ENCODE data around the gene RHOG.

- no peak for TF ChIP-seq CTCF (IDR thresholded peaks at IDR 0.05; ENCODE audit: low read depth, low read length)
- no peak for TF ChIP-seq POLR2A (IDR thresholded peaks at IDR 0.05; ENCODE audit: extremely low read depth, insufficient read length)
- no peak for TF ChIP-seq MAX (IDR thresholded peaks at IDR 0.05; ENCODE audit: low read depth, low read length)
- no peak for TF ChIP-seq MYC (IDR thresholded peaks at IDR 0.05; ENCODE audit: low read depth, low read length)
Observed at GRCh38 chr11:3845246-3845645, 4.5 kb upstream of the RHOG start.
